Loucy (cell line): ENCODE results near the gene ZNF41.

Source experiments
- H2AFZ ChIP-seq: fragments of 200-600 bp; sonication (generic); 2 replicates; pipeline ENCODE4 v1.6.0; 2016; ENCODE audit warnings: antibody characterized with exemption, mild to moderate bottlenecking, low read length, moderate library complexity
- H3F3A ChIP-seq: fragments of 200-600 bp; 2 replicates; pipeline ENCODE4 v1.6.0; 2016; ENCODE audit warnings: antibody characterized with exemption, low read depth, mild to moderate bottlenecking
- H3K27me3 ChIP-seq: fragments of 200-600 bp; sonication (generic); 2 replicates; pipeline ENCODE4 v1.6.1; 2014; ENCODE audit warnings: low read length, mild to moderate bottlenecking; ENCODE audit not compliant: insufficient read depth, poor library complexity, severe bottlenecking
- H3K36me3 ChIP-seq: fragments of 200-600 bp; sonication (generic); 2 replicates; pipeline ENCODE4 v1.6.1; 2016; ENCODE audit warnings: low read length; ENCODE audit not compliant: insufficient read depth
- H3K4me1 ChIP-seq: fragments of 200-600 bp; sonication (generic); 2 replicates; pipeline ENCODE4 v1.5.1; 2014; ENCODE audit warnings: low read length, mild to moderate bottlenecking; ENCODE audit not compliant: insufficient read depth, poor library complexity, severe bottlenecking
- H3K4me2 ChIP-seq: fragments of 200-600 bp; sonication (generic); 2 replicates; pipeline ENCODE4 v1.6.0; 2014; ENCODE audit warnings: antibody characterized with exemption, low read length, low read depth, mild to moderate bottlenecking; ENCODE audit not compliant: poor library complexity, severe bottlenecking
- H3K4me3 ChIP-seq: fragments of 200-600 bp; sonication (generic); 2 replicates; pipeline ENCODE4 v1.5.1; 2014; ENCODE audit warnings: low read length, mild to moderate bottlenecking, mixed read lengths; ENCODE audit not compliant: poor library complexity, severe bottlenecking
- H3K79me2 ChIP-seq: fragments of 200-600 bp; sonication (generic); 2 replicates; pipeline ENCODE4 v1.6.1; 2014; ENCODE audit warnings: low read length; ENCODE audit not compliant: insufficient read depth
- H3K9ac ChIP-seq: fragments of 200-600 bp; sonication (generic); 2 replicates; pipeline ENCODE4 v1.6.0; 2014; ENCODE audit warnings: mild to moderate bottlenecking, low read depth, low read length, moderate library complexity; ENCODE audit not compliant: poor library complexity, severe bottlenecking
- H3K9me2 ChIP-seq: fragments of 200-600 bp; sonication (generic); replicated peaks from 2 replicates; pipeline ENCODE4 v1.6.1; 2016; ENCODE audit warnings: low read depth, low read length, mixed read lengths
- H3K9me3 ChIP-seq: fragments of 200-600 bp; sonication (generic); 2 replicates; pipeline ENCODE4 v1.6.1; 2014; ENCODE audit warnings: mild to moderate bottlenecking, antibody characterized with exemption, low read length, low read depth; ENCODE audit not compliant: insufficient read depth
- H4K20me1 ChIP-seq: fragments of 200-600 bp; sonication (generic); 2 replicates; pipeline ENCODE4 v1.6.0; 2014; ENCODE audit warnings: antibody characterized with exemption, low read length, mild to moderate bottlenecking; ENCODE audit not compliant: insufficient read depth, poor library complexity, severe bottlenecking
- EZH2phosphoT487 ChIP-seq: fragments of 200-600 bp; IDR thresholded peaks from 2 replicates; pipeline ENCODE4 v1.6.1; 2018; ENCODE audit warnings: antibody characterized with exemption, mild to moderate bottlenecking, moderate library complexity, borderline replicate concordance
- TF ChIP-seq, protein P1 (sequence below): fragments of 200-600 bp; sonication (generic); conservative IDR thresholded peaks from 2 replicates; pipeline ENCODE4 v1.5.1; 2014; ENCODE audit warnings: mild to moderate bottlenecking, antibody characterized with exemption, low read length

The ZNF41 gene

GRCh38 chrX:47482512-47483305 is at the start of gene ZNF41:
ZNF41 (minus strand) TSS chrX:47483222; CDS start chrX:47467481, 15,741 bp downstream.
- Histone ChIP-seq H3K9ac (peak within 1 kb of the TSS; percentile 83), H4K20me1 (no peaks in the 10 kb centered on the region), H3K4me2 (peak within 1 kb of the TSS; percentile 97), H3K9me2 (no peaks in the 10 kb centered on the region), H3K27me3 (no peaks in the 10 kb centered on the region), H3K4me1 (peaks cover 12% of the 10 kb centered on the region), H3K36me3 (no peaks in the 10 kb centered on the region), H3K9me3 (no peaks in the 10 kb centered on the region), H3K4me3 (peak within 1 kb of the TSS; percentile 88), H3K79me2 (peaks cover 44% of the 10 kb centered on the region), H3F3A (no peaks in the 10 kb centered on the region), H2AFZ (peak within 1 kb of the TSS; percentile 81)
- TF ChIP-seq, protein P1, sequence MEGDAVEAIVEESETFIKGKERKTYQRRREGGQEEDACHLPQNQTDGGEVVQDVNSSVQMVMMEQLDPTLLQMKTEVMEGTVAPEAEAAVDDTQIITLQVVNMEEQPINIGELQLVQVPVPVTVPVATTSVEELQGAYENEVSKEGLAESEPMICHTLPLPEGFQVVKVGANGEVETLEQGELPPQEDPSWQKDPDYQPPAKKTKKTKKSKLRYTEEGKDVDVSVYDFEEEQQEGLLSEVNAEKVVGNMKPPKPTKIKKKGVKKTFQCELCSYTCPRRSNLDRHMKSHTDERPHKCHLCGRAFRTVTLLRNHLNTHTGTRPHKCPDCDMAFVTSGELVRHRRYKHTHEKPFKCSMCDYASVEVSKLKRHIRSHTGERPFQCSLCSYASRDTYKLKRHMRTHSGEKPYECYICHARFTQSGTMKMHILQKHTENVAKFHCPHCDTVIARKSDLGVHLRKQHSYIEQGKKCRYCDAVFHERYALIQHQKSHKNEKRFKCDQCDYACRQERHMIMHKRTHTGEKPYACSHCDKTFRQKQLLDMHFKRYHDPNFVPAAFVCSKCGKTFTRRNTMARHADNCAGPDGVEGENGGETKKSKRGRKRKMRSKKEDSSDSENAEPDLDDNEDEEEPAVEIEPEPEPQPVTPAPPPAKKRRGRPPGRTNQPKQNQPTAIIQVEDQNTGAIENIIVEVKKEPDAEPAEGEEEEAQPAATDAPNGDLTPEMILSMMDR: no peak
- no peak for TF ChIP-seq EZH2phosphoT487

- H3K79me2 ChIP-seq: no peaks in the 10 kb centered on the region
- H3K27me3 ChIP-seq: no peaks in the 10 kb centered on the region
- H3K4me2 ChIP-seq: no peak overlapping the region
- no peaks in the 10 kb centered on the region for H3K4me1 ChIP-seq
- no peak overlapping the region for H3K9ac ChIP-seq
- TF ChIP-seq, protein P1: no peak
- no peak for TF ChIP-seq EZH2phosphoT487
- H3K36me3 ChIP-seq: no peaks in the 10 kb centered on the region
- H3K9me2 ChIP-seq: no peaks in the 10 kb centered on the region
- H3K9me3 ChIP-seq: no peaks in the 10 kb centered on the region
- no peak overlapping the region for H3K4me3 ChIP-seq
- H2AFZ ChIP-seq: no peak overlapping the region; the same call in 1 of the 2 replicates
- no peaks in the 10 kb centered on the region for H4K20me1 ChIP-seq
- no peaks in the 10 kb centered on the region for H3F3A ChIP-seq
These were observed 47.0 kb upstream of the ZNF41 start for GRCh38 chrX:47530049-47530448.

DNA sequence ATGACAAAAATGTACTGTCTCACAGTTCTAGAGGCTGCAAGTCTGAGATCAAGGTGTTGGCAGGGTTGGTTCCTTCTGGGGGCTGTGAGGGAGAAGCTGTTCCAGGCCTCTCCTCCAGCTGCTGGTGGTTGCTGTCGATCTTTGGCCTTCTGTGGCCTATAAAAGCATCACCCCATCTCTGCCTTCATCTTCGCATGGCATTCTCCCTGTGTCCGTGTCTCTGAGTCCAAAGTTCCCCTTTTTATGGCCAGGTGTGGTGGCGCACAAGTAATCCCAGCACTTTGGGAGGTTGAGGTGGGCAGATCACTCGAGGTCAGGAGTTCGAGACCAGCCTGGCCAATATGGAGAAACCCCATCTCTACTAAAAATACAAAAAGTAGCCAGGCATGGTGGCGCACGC is 46.5 kb upstream of the ZNF41 start:
- H3K9me3 ChIP-seq: no peaks in the 10 kb centered on the region
- TF ChIP-seq, protein P1: no peak
- TF ChIP-seq EZH2phosphoT487: no peak
- no peaks in the 10 kb centered on the region for H3K36me3 ChIP-seq
- no peaks in the 10 kb centered on the region for H4K20me1 ChIP-seq
- H3F3A ChIP-seq: no peaks in the 10 kb centered on the region
- H2AFZ ChIP-seq: no peak overlapping the region
- H3K27me3 ChIP-seq: no peaks in the 10 kb centered on the region
- no peak overlapping the region for H3K4me3 ChIP-seq
- H3K4me1 ChIP-seq: no peaks in the 10 kb centered on the region
- H3K9ac ChIP-seq: no peak overlapping the region
- no peaks in the 10 kb centered on the region for H3K79me2 ChIP-seq
- H3K9me2 ChIP-seq: no peaks in the 10 kb centered on the region
- H3K4me2 ChIP-seq: no peak overlapping the region
